Mesenchymal stem cell (in vitro differentiated cells and primary cell): ENCODE measurements around the gene ZFHX3.
A peak's percentile ranks its signal among the peaks of the same experiment; 100 is the strongest.
"Not testable (repeated sequence)": the region's sequence is repeated elsewhere in the genome, so short reads cannot be mapped to it uniquely, and the experiment has no call there.

Experiments used
- DNase-seq: peaks from one replicate; pipeline ENCODE4 v3.0.0-alpha.2; 2013
- H2AFZ ChIP-seq: one replicate; pipeline ENCODE4 v1.6.1; 2013; ENCODE audit warnings: low read depth, mild to moderate bottlenecking, control low read depth, inconsistent platforms, low read length, moderate library complexity
- H2AK5ac ChIP-seq: 2 replicates; pipeline ENCODE4 v1.6.1; 2013; ENCODE audit warnings: low read length, moderate library complexity, mild to moderate bottlenecking, inconsistent platforms; ENCODE audit not compliant: severe bottlenecking
- H2BK120ac ChIP-seq: one replicate; pipeline ENCODE4 v1.6.1; 2013; ENCODE audit warnings: low read depth, mild to moderate bottlenecking, inconsistent platforms, low read length, moderate library complexity
- H2BK12ac ChIP-seq, 2 experiments: one replicate each; pipeline ENCODE4 v1.6.1; 2013; ENCODE audit warnings: inconsistent platforms in 2 of 2, low read length in 2 of 2, mild to moderate bottlenecking in 2 of 2, moderate library complexity in 2 of 2, control low read depth in 1 of 2
- H2BK15ac ChIP-seq: one replicate; pipeline ENCODE4 v1.6.1; 2013; ENCODE audit warnings: mild to moderate bottlenecking, low read depth, inconsistent platforms; ENCODE audit not compliant: poor library complexity, severe bottlenecking
- H2BK5ac ChIP-seq: 2 replicates; pipeline ENCODE4 v1.6.1; 2013; ENCODE audit warnings: low read depth, mild to moderate bottlenecking, low read length, control low read depth, inconsistent platforms; ENCODE audit not compliant: poor library complexity, severe bottlenecking
- H3K14ac ChIP-seq, 2 experiments: one replicate each; pipeline ENCODE4 v1.6.1; 2013; ENCODE audit warnings: inconsistent platforms in 2 of 2, low read length in 2 of 2, control low read depth in 1 of 2, mild to moderate bottlenecking in 1 of 2, moderate library complexity in 1 of 2
- H3K18ac ChIP-seq, 2 experiments: one replicate each; pipeline ENCODE4 v1.6.1; 2013; ENCODE audit warnings: inconsistent platforms in 2 of 2, low read length in 2 of 2, control low read depth in 1 of 2, low read depth in 1 of 2, mild to moderate bottlenecking in 1 of 2
- H3K23ac ChIP-seq, 2 experiments: one replicate each; pipeline ENCODE4 v1.6.1; 2013; ENCODE audit warnings: inconsistent platforms in 2 of 2, low read length in 2 of 2, mild to moderate bottlenecking in 2 of 2, moderate library complexity in 2 of 2, control low read depth in 1 of 2
- H3K27ac ChIP-seq: 2 replicates; pipeline ENCODE4 v1.5.1; 2013; ENCODE audit warnings: mild to moderate bottlenecking, moderate library complexity, low read length, control low read depth, inconsistent platforms; ENCODE audit not compliant: poor library complexity, severe bottlenecking
- H3K27me3 ChIP-seq, 2 experiments: 2 replicates each; pipeline versions ENCODE4 v1.6.1 to v1.7.0; 2013; ENCODE audit warnings: low read length in 2 of 2, mild to moderate bottlenecking in 2 of 2, moderate library complexity in 2 of 2, control low read depth in 1 of 2, inconsistent platforms in 1 of 2; ENCODE audit not compliant: control insufficient read depth in 1 of 2, insufficient read depth in 1 of 2
- H3K36me3 ChIP-seq, 2 experiments: 2 replicates each; pipeline versions ENCODE4 v1.6.1 to v1.7.0; 2013; ENCODE audit warnings: low read length in 2 of 2, control low read depth in 1 of 2, inconsistent platforms in 1 of 2, low read depth in 1 of 2, mild to moderate bottlenecking in 1 of 2; ENCODE audit not compliant: insufficient read depth in 2 of 2, control insufficient read depth in 1 of 2
- H3K4ac ChIP-seq, 2 experiments: one replicate each; pipeline ENCODE4 v1.6.1; 2013; ENCODE audit warnings: inconsistent platforms in 2 of 2, low read length in 2 of 2, mild to moderate bottlenecking in 2 of 2, moderate library complexity in 2 of 2, control low read depth in 1 of 2, low read depth in 1 of 2
- H3K4me1 ChIP-seq: 2 replicates; pipeline ENCODE4 v1.6.1; 2013; ENCODE audit warnings: low read depth, low read length, control low read depth; ENCODE audit not compliant: control insufficient read depth, insufficient read depth
- H3K4me2 ChIP-seq: 2 replicates; pipeline ENCODE4 v1.6.1; 2013; ENCODE audit warnings: low read length, mild to moderate bottlenecking, inconsistent platforms; ENCODE audit not compliant: poor library complexity, severe bottlenecking
- H3K4me3 ChIP-seq, 2 experiments: 2 replicates each; pipeline versions ENCODE4 v1.5.1 to v1.7.0; 2013; ENCODE audit warnings: low read length in 2 of 2, mild to moderate bottlenecking in 2 of 2, control low read depth in 1 of 2, low read depth in 1 of 2; ENCODE audit not compliant: insufficient read depth in 1 of 2
- H3K79me1 ChIP-seq: replicated peaks from 2 replicates; pipeline ENCODE4 v1.6.1; 2013; ENCODE audit warnings: mild to moderate bottlenecking, control low read depth, low read length, inconsistent platforms; ENCODE audit not compliant: poor library complexity, severe bottlenecking
- H3K9ac ChIP-seq: 2 replicates; pipeline ENCODE4 v1.7.0; 2013; ENCODE audit warnings: mild to moderate bottlenecking, low read length, moderate library complexity
- H3K9me3 ChIP-seq: 2 replicates; pipeline ENCODE4 v1.7.0; 2013; ENCODE audit warnings: mild to moderate bottlenecking, low read length; ENCODE audit not compliant: control insufficient read depth
- H4K8ac ChIP-seq: one replicate; pipeline ENCODE4 v1.6.1; 2013; ENCODE audit warnings: inconsistent platforms, mild to moderate bottlenecking, low read length, moderate library complexity
- H4K91ac ChIP-seq: one replicate; pipeline ENCODE4 v1.6.1; 2013; ENCODE audit warnings: mild to moderate bottlenecking, low read length, inconsistent platforms
- WGBS: methylation state at CpG from one replicate; pipeline ENCODE4 v1.1.7; 2013; ENCODE audit warnings: mixed read lengths; 5-methylcytosine and 5-hydroxymethylcytosine counted together

Gene ZFHX3

DNA sequence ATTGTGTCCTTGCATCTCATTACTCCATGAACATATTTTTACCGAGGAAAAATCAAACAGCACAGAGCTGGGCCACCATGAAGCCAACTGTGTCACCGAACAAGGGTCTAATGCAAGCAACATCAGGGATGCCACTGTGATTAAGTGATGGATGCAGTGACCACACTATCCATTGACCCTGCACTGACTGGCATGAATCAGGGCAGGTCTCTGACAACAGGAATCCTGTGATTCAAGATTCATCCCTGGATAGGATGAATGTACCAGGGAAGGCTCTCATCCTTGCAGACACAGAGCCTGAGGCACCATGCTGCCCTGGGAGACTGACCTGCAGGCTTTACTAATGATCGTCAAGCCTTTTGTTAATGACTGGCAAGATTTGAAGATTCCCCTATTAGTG lies 41.5 kb upstream of the ZFHX3 start:
- Histone ChIP-seq H3K36me3 (no peaks in the 10 kb centered on the region), H2BK15ac (no peak overlapping the region)
- 80% methylated on average over 3 of the region's 3 CpGs for WGBS

DNA sequence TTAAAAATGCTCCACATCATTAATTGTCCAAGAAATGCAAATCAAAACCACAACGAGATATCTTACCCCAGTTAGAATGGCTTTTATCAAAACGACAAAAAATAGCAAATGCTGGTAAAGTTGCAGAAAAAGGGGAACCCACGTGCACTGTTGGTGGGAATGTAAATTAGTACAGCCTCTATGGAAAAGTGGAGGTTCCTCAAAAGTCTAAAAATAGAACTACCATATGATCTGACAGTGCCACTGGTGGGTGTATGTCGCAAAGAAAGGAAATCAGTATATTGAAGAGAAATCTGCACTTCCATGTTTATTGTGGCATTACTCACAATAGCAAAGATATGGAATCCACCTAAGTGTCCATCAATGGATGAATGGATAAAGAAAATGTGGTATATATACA lies 38.2 kb upstream of the ZFHX3 start:
- DNase-seq, result no peak
- Histone ChIP-seq H2BK15ac (no peak overlapping the region), H3K4me1 (peaks cover 2% of the 10 kb centered on the region), H3K14ac (no peak overlapping the region), H4K91ac (no peak overlapping the region), H3K18ac (no peak overlapping the region), H3K4ac (no peak overlapping the region), H2BK120ac (no peak overlapping the region), H3K23ac (no peak overlapping the region), H3K9me3 (no peaks in the 10 kb centered on the region), H3K4me3 (no peak overlapping the region), H2AFZ (no peak overlapping the region), H4K8ac (no peak overlapping the region), H3K27ac (no peak overlapping the region), H3K9ac (no peak overlapping the region), H3K36me3 (no peaks in the 10 kb centered on the region), H3K27me3 (no peaks in the 10 kb centered on the region), H2BK5ac (no peak overlapping the region), H3K79me1 (no peaks in the 10 kb centered on the region), H2BK12ac (no peak overlapping the region), H3K4me2 (no peak overlapping the region), H2AK5ac (no peak overlapping the region)
- WGBS, result 95% methylated on average over 3 of the region's 4 CpGs

More for the DNA sequence above, 41.5 kb upstream of the ZFHX3 start:
- peak overlapping the region in 1 of 2 experiments; percentile 9 for H3K23ac ChIP-seq
- DNase-seq, result no peak
- H3K4me3 ChIP-seq, result no peak overlapping the region
- H2BK12ac ChIP-seq, result no peak overlapping the region
- H3K79me1 ChIP-seq, result no peaks in the 10 kb centered on the region
- H3K14ac ChIP-seq, result no peak overlapping the region
- no peak overlapping the region for H2BK120ac ChIP-seq
- no peak overlapping the region for H3K4ac ChIP-seq
- no peaks in the 10 kb centered on the region for H3K4me1 ChIP-seq
- no peak overlapping the region for H3K4me2 ChIP-seq
- H2AK5ac ChIP-seq, result no peak overlapping the region
- H2BK5ac ChIP-seq, result no peak overlapping the region
- H3K9me3 ChIP-seq, result no peaks in the 10 kb centered on the region
- H4K91ac ChIP-seq, result no peak overlapping the region
- no peak overlapping the region for H2AFZ ChIP-seq
- no peak overlapping the region for H3K27ac ChIP-seq
- no peak overlapping the region for H3K9ac ChIP-seq
- no peak overlapping the region for H4K8ac ChIP-seq
- H3K27me3 ChIP-seq, result no peaks in the 10 kb centered on the region
- no peak overlapping the region for H3K18ac ChIP-seq

DNA sequence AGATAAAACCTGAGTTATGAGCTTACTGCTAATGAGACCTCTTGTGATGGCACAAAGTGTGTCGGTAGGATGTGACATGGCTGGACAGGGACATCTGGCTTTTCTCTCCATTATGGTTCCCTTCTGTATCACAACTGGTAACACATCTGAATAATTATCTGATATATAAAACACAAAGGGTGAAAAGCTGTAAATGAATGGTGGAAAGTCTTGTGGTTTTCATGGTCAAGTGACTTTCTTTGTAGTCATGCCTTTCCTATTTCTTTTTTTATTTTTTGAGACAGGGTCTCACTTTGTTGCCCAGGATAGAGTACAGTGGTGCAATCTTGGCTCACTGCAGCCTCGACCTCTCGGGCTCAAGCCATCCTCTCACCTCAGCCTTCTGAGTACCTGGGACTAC lies 35.3 kb upstream of the ZFHX3 start:
- Histone ChIP-seq H4K8ac (no peak overlapping the region), H2BK120ac (no peak overlapping the region), H3K27me3 (no peaks in the 10 kb centered on the region), H3K4me2 (no peak overlapping the region), H3K79me1 (no peaks in the 10 kb centered on the region), H3K9me3 (no peaks in the 10 kb centered on the region), H3K4me1 (peaks cover 2% of the 10 kb centered on the region), H3K4ac (no peak overlapping the region), H3K23ac (no peak overlapping the region), H4K91ac (no peak overlapping the region), H2BK5ac (no peak overlapping the region), H2BK15ac (no peak overlapping the region), H2BK12ac (no peak overlapping the region), H2AFZ (no peak overlapping the region), H3K36me3 (no peaks in the 10 kb centered on the region), H3K14ac (no peak overlapping the region), H3K9ac (no peak overlapping the region), H2AK5ac (no peak overlapping the region), H3K18ac (no peak overlapping the region), H3K27ac (no peak overlapping the region), H3K4me3 (no peak overlapping the region)
- WGBS, result 100% methylated on average over 2 of the region's 3 CpGs
- DNase-seq, result peak; percentile 34

DNA sequence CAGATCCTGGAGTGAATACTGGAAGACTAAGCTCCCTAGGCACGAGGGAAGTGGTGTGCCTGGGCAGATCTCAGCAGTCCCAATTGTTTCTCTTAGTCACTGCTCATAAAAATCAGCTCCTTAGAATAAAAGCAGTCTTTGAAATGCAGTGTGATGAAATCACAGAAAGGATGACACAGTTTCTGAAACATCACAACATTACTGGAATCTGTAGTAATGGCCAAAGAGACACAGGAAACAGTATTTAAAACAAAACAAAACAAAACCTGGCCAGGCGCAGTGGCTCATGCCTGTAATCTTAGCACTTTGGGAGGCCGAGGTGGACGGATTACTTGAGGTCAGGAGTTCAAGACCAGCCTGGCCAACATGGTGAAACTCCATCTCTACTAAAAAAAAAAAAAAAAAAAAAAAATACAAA lies 34.7 kb upstream of the ZFHX3 start:
- not testable (repeated sequence) for H3K4me1 ChIP-seq, H3K9me3 ChIP-seq, H2BK12ac ChIP-seq, H3K23ac ChIP-seq, H3K36me3 ChIP-seq, H3K27ac ChIP-seq, H2AK5ac ChIP-seq, H3K4me2 ChIP-seq, H3K18ac ChIP-seq, H2BK120ac ChIP-seq, H3K27me3 ChIP-seq, H3K14ac ChIP-seq, H4K91ac ChIP-seq, H3K4me3 ChIP-seq, H2BK15ac ChIP-seq, H3K79me1 ChIP-seq, H2AFZ ChIP-seq, H4K8ac ChIP-seq, H3K4ac ChIP-seq, H2BK5ac ChIP-seq
- DNase-seq, result peak; percentile 97
- no CpG with 5 or more reads among the region's 4 CpGs for WGBS
- peak overlapping the region; percentile 66 for H3K9ac ChIP-seq
